ENCODE results near the gene MCTP2. TPM values are rescaled to one million over a fixed set of nuclear protein-coding genes. Genes with fewer than 3 reads are reported as not detected.

The MCTP2 gene
- total RNA-seq, 1 donor from 2014 or later, result 58.9 TPM

GRCh38 chr15:94225616-94226015 is 5.7 kb upstream of the MCTP2 start:
- no peak for DNase-seq
- no peak overlapping the region for H3K27ac Mint-ChIP-seq
- intact Hi-C loops (cut with micrococcal nuclease), result no loop called here
- H3K36me3 Mint-ChIP-seq (ENCODE audit: low read depth), result peaks cover 2% of the 10 kb centered on the region
- peaks cover 11% of the 10 kb centered on the region for H3K27me3 Mint-ChIP-seq
- H3K4me3 Mint-ChIP-seq, result no peak overlapping the region
- peaks cover 41% of the 10 kb centered on the region for H3K4me1 Mint-ChIP-seq
- H3K9me3 Mint-ChIP-seq, result peaks cover 13% of the 10 kb centered on the region

- DNase-seq, result peak; percentile 59
- Mint-ChIP-seq H3K36me3 (ENCODE audit: low read depth) (peaks cover 13% of the 10 kb centered on the region), H3K9me3 (peaks cover 10% of the 10 kb centered on the region), H3K4me1 (peaks cover 54% of the 10 kb centered on the region), H3K27ac (no peak overlapping the region), H3K27me3 (peaks cover 9% of the 10 kb centered on the region), H3K4me3 (no peak overlapping the region)
- intact Hi-C loops (cut with micrococcal nuclease), result loop anchor here (1.0 kb wide), 2 partner anchors 22 to 78 kb away; no protein-coding TSS in a partner anchor
Measured at GRCh38 chr15:94228611-94229010, 2.8 kb upstream of the MCTP2 start.

GRCh38 chr15:94229591-94230369 is 1.6 kb upstream of the MCTP2 start:
- peak overlapping the region; percentile 97 for H3K27ac Mint-ChIP-seq
- H3K4me3 Mint-ChIP-seq, result peak overlapping the region; percentile 89
- peaks cover 5% of the 10 kb centered on the region for H3K27me3 Mint-ChIP-seq

GRCh38 chr15:94230431-94230882 is 904 bp upstream of the MCTP2 start:
- intact Hi-C loops (cut with micrococcal nuclease), result loop anchor here (5.0 to 10.0 kb wide), 3 partner anchors 57 to 1426 kb away; no protein-coding TSS in a partner anchor
- no peak for DNase-seq
- Mint-ChIP-seq H3K4me3 (peak overlapping the region; percentile 89), H3K27ac (peak overlapping the region; percentile 97), H3K9me3 (peaks cover 1% of the 10 kb centered on the region), H3K36me3 (ENCODE audit: low read depth) (peaks cover 21% of the 10 kb centered on the region), H3K27me3 (peaks cover under 1% of the 10 kb centered on the region), H3K4me1 (peaks cover 65% of the 10 kb centered on the region)

More at GRCh38 chr15:94229591-94230369, 1.6 kb upstream of the MCTP2 start:
- peaks cover 6% of the 10 kb centered on the region for H3K9me3 Mint-ChIP-seq
- peaks cover 64% of the 10 kb centered on the region for H3K4me1 Mint-ChIP-seq
- intact Hi-C loops (cut with micrococcal nuclease), result loop anchor here (1.0 to 10.0 kb wide), 5 partner anchors 23 to 1425 kb away; no protein-coding TSS in a partner anchor
- peaks cover 19% of the 10 kb centered on the region for H3K36me3 Mint-ChIP-seq (ENCODE audit: low read depth)
- DNase-seq, result peak; percentile 91

GRCh38 chr15:94231723-94232468 is 535 bp downstream of the MCTP2 start:
- Mint-ChIP-seq H3K4me1 (peaks cover 71% of the 10 kb centered on the region), H3K36me3 (ENCODE audit: low read depth) (peaks cover 32% of the 10 kb centered on the region), H3K27ac (peak overlapping the region; percentile 97), H3K27me3 (no peaks in the 10 kb centered on the region), H3K9me3 (peaks cover 4% of the 10 kb centered on the region), H3K4me3 (peak overlapping the region; percentile 89)
- DNase-seq, result peak; percentile 64
- intact Hi-C loops (cut with micrococcal nuclease), result loop anchor here (1.0 to 10.0 kb wide), 6 partner anchors 40 to 1427 kb away; no protein-coding TSS in a partner anchor

- H3K36me3 Mint-ChIP-seq (ENCODE audit: low read depth), result peaks cover 36% of the 10 kb centered on the region
- H3K4me1 Mint-ChIP-seq, result peaks cover 71% of the 10 kb centered on the region
- H3K27ac Mint-ChIP-seq, result peak overlapping the region; percentile 6
- H3K27me3 Mint-ChIP-seq, result no peaks in the 10 kb centered on the region
- no peak for DNase-seq
- peaks cover 5% of the 10 kb centered on the region for H3K9me3 Mint-ChIP-seq
- intact Hi-C loops (cut with micrococcal nuclease), result loop anchor here (5.0 to 10.0 kb wide), 3 partner anchors 54 to 1429 kb away; no protein-coding TSS in a partner anchor
- H3K4me3 Mint-ChIP-seq, result peak overlapping the region; percentile 76
Measured at GRCh38 chr15:94233441-94233840, 2.1 kb downstream of the MCTP2 start.

GRCh38 chr15:94234300-94234699 is 2.9 kb downstream of the MCTP2 start:
- peak; percentile 63 for DNase-seq
- H3K27me3 Mint-ChIP-seq, result no peaks in the 10 kb centered on the region
- H3K4me3 Mint-ChIP-seq, result peak overlapping the region; percentile 76
- H3K4me1 Mint-ChIP-seq, result peaks cover 70% of the 10 kb centered on the region
- H3K36me3 Mint-ChIP-seq (ENCODE audit: low read depth), result peaks cover 41% of the 10 kb centered on the region
- peaks cover 5% of the 10 kb centered on the region for H3K9me3 Mint-ChIP-seq
- intact Hi-C loops (cut with micrococcal nuclease), result loop anchor here (5.0 to 10.0 kb wide), 3 partner anchors 53 to 1429 kb away; no protein-coding TSS in a partner anchor
- H3K27ac Mint-ChIP-seq, result peak overlapping the region; percentile 77

- Mint-ChIP-seq H3K36me3 (ENCODE audit: low read depth) (peaks cover 42% of the 10 kb centered on the region), H3K4me3 (peak overlapping the region; percentile 76), H3K4me1 (peaks cover 69% of the 10 kb centered on the region), H3K27me3 (no peaks in the 10 kb centered on the region), H3K27ac (no peak overlapping the region), H3K9me3 (peaks cover 5% of the 10 kb centered on the region)
- DNase-seq, result peak; percentile 52
- intact Hi-C loops (cut with micrococcal nuclease), result loop anchor here (10.0 kb wide), 2 partner anchors 350 to 1430 kb away; no protein-coding TSS in a partner anchor
Measured at GRCh38 chr15:94235041-94235440, 3.7 kb downstream of the MCTP2 start.

GRCh38 chr15:94235646-94236045 is 4.3 kb downstream of the MCTP2 start:
- Mint-ChIP-seq H3K9me3 (peaks cover 5% of the 10 kb centered on the region), H3K27me3 (no peaks in the 10 kb centered on the region), H3K4me3 (no peak overlapping the region), H3K4me1 (peaks cover 68% of the 10 kb centered on the region), H3K36me3 (ENCODE audit: low read depth) (peaks cover 42% of the 10 kb centered on the region), H3K27ac (no peak overlapping the region)
- intact Hi-C loops (cut with micrococcal nuclease), result loop anchor here (10.0 kb wide), 2 partner anchors 349 to 1431 kb away; no protein-coding TSS in a partner anchor
- no peak for DNase-seq

- no peaks in the 10 kb centered on the region for H3K27me3 Mint-ChIP-seq
- intact Hi-C loops (cut with micrococcal nuclease), result loop anchor here (10.0 kb wide), 2 partner anchors 348 to 1432 kb away; no protein-coding TSS in a partner anchor
- H3K9me3 Mint-ChIP-seq, result peaks cover 5% of the 10 kb centered on the region
- H3K36me3 Mint-ChIP-seq (ENCODE audit: low read depth), result peaks cover 42% of the 10 kb centered on the region
- H3K4me1 Mint-ChIP-seq, result peaks cover 75% of the 10 kb centered on the region
- peak overlapping the region; percentile 11 for H3K4me3 Mint-ChIP-seq
- DNase-seq, result no peak
- H3K27ac Mint-ChIP-seq, result peak overlapping the region; percentile 70
Measured at GRCh38 chr15:94236608-94237007, 5.2 kb downstream of the MCTP2 start.

- DNase-seq, result peak; percentile 37
- Mint-ChIP-seq H3K36me3 (ENCODE audit: low read depth) (peaks cover 35% of the 10 kb centered on the region), H3K27ac (peak overlapping the region; percentile 26), H3K27me3 (no peaks in the 10 kb centered on the region), H3K4me3 (peak overlapping the region; percentile 27), H3K9me3 (peaks cover 5% of the 10 kb centered on the region), H3K4me1 (peaks cover 71% of the 10 kb centered on the region)
- intact Hi-C loops (cut with micrococcal nuclease), result loop anchor here (10.0 kb wide), 2 partner anchors 347 to 1433 kb away; no protein-coding TSS in a partner anchor
Measured at GRCh38 chr15:94237903-94238302, 6.5 kb downstream of the MCTP2 start.

- intact Hi-C loops (cut with micrococcal nuclease), result loop anchor here (10.0 kb wide), 2 partner anchors 346 to 1434 kb away; no protein-coding TSS in a partner anchor
- Mint-ChIP-seq H3K27me3 (no peaks in the 10 kb centered on the region), H3K4me3 (peak overlapping the region; percentile 20), H3K27ac (peak overlapping the region; percentile 58), H3K36me3 (ENCODE audit: low read depth) (peaks cover 31% of the 10 kb centered on the region), H3K4me1 (peaks cover 67% of the 10 kb centered on the region), H3K9me3 (peaks cover 5% of the 10 kb centered on the region)
- peak; percentile 58 for DNase-seq
Measured at GRCh38 chr15:94238539-94239118, 7.3 kb downstream of the MCTP2 start.

GRCh38 chr15:94239474-94239873 is 8.1 kb downstream of the MCTP2 start:
- Mint-ChIP-seq H3K4me1 (peaks cover 60% of the 10 kb centered on the region), H3K27ac (no peak overlapping the region)
- intact Hi-C loops (cut with micrococcal nuclease), result loop anchor here (10.0 kb wide), 2 partner anchors 345 to 1435 kb away; no protein-coding TSS in a partner anchor

More at GRCh38 chr15:94239474-94239873, 8.1 kb downstream of the MCTP2 start:
- peak overlapping the region; percentile 20 for H3K4me3 Mint-ChIP-seq
- H3K36me3 Mint-ChIP-seq (ENCODE audit: low read depth), result peaks cover 28% of the 10 kb centered on the region
- H3K9me3 Mint-ChIP-seq, result peaks cover 5% of the 10 kb centered on the region
- no peaks in the 10 kb centered on the region for H3K27me3 Mint-ChIP-seq
- no peak for DNase-seq
